K562 (cell line): ENCODE measurements around the gene AMDHD2. TPM values are rescaled to one million over a fixed set of nuclear protein-coding genes. Genes with fewer than 3 reads are reported as not detected.

Experiments
- ARHGAP35 ChIP-seq: fragments of 450-650 bp; IDR thresholded peaks from 2 replicates; pipeline ENCODE4 v1.6.1; 2018; ENCODE audit not compliant: partially characterized antibody
- ATF4 ChIP-seq: fragments of 450-650 bp; formaldehyde crosslinking; IDR thresholded peaks from 2 replicates; pipeline ENCODE4 v1.4.0; 2022; ENCODE audit warnings: mild to moderate bottlenecking, moderate library complexity
- HDGF ChIP-seq: fragments of 450-650 bp; IDR thresholded peaks from 2 replicates; pipeline ENCODE4 v1.6.1; 2016
- HEY1 ChIP-seq: fragments of 250-450 bp; sonication (Bioruptor Pico); IDR thresholded peaks from 2 replicates; pipeline ENCODE4 v1.5.0; 2020; ENCODE audit warnings: mild to moderate bottlenecking, moderate library complexity, borderline replicate concordance
- HIVEP1 ChIP-seq: fragments of 250-450 bp; sonication (Bioruptor Pico); IDR thresholded peaks from 2 replicates; pipeline ENCODE4 v1.4.0; 2020; ENCODE audit warnings: mild to moderate bottlenecking
- HMGN3 ChIP-seq: IDR thresholded peaks from 2 replicates; pipeline ENCODE4 v1.6.1; 2011; ENCODE audit warnings: borderline replicate concordance, low read depth, mild to moderate bottlenecking, mixed read lengths, low read length; ENCODE audit not compliant: insufficient read length; ENCODE audit errors: extremely low read depth
- MTA2 ChIP-seq: fragments of 450-650 bp; IDR thresholded peaks from 2 replicates; pipeline ENCODE4 v1.6.1; 2016; ENCODE audit warnings: low read depth
- NONO ChIP-seq, 2 experiments: fragments of 200-400 bp in 1 of 2; fragments of 450-650 bp in 1 of 2; formaldehyde crosslinking in 1 of 2; IDR thresholded peaks; 2 replicates each; pipeline ENCODE4 v1.6.1; 2017; ENCODE audit warnings: low read depth in 2 of 2, mild to moderate bottlenecking in 2 of 2, moderate library complexity in 2 of 2, low read length in 1 of 2
- PCBP1 ChIP-seq: fragments of 200-400 bp; formaldehyde crosslinking; IDR thresholded peaks from 2 replicates; pipeline ENCODE4 v1.6.1; 2018; ENCODE audit warnings: mild to moderate bottlenecking, low read depth, low read length; ENCODE audit not compliant: poor library complexity, severe bottlenecking
- RBBP5 ChIP-seq: fragments of 200-600 bp; sonication (generic); IDR thresholded peaks from 2 replicates; pipeline ENCODE4 v1.6.1; 2012; ENCODE audit warnings: borderline replicate concordance, mild to moderate bottlenecking, low read length, control low read depth, inconsistent platforms; ENCODE audit not compliant: insufficient read depth, poor library complexity, severe bottlenecking
- SRSF3 ChIP-seq: fragments of 200-400 bp; formaldehyde crosslinking; IDR thresholded peaks from 2 replicates; pipeline ENCODE4 v1.6.1; 2016; ENCODE audit warnings: mild to moderate bottlenecking, low read length, moderate library complexity; ENCODE audit not compliant: insufficient read depth
- TARDBP ChIP-seq: fragments of 450-650 bp; IDR thresholded peaks from 2 replicates; pipeline ENCODE4 v1.6.1; 2016
- ZBTB17 ChIP-seq: fragments of 450-650 bp; formaldehyde crosslinking; IDR thresholded peaks from 2 replicates; pipeline ENCODE4 v1.4.0; 2020; ENCODE audit warnings: mild to moderate bottlenecking
- ZBTB33 ChIP-seq: sonication (generic); formaldehyde crosslinking; IDR thresholded peaks from 2 replicates; pipeline ENCODE4 v1.8.1; 2023; ENCODE audit warnings: mild to moderate bottlenecking, missing genetic modification reagents
- ZFP30 ChIP-seq: fragments of 250-450 bp; sonication (Bioruptor Pico); IDR thresholded peaks from 2 replicates; pipeline ENCODE4 v1.8.0; 2022; ENCODE audit warnings: moderate library complexity, mild to moderate bottlenecking, inconsistent platforms, borderline replicate concordance
- polyA plus RNA-seq, 8 experiments: library from polyadenylated mRNA; depleted of rRNA in 4 of 8; stranded (reverse) in 5 of 8; unstranded in 3 of 8; fragments of >200 nt; fragmentation: Nextera tagmentation in 2 of 8; fragmentation: Illumina TruSeq in 1 of 8; extraction: Ambion mirVana in 2 of 8; extraction: Trizol in 1 of 8; gene quantifications; 2 replicates each; pipeline versions ENCODE4 v1.2.1 to v1.2.3, GENCODE V29; 2011 to 2014; ENCODE audit warnings: inconsistent platforms in 1 of 8, missing spikeins in 1 of 8
- total RNA-seq, 7 experiments: library from RNA; depleted of rRNA in 6 of 7; stranded (reverse); fragments of >200 nt in 6 of 7; fragmentation: Illumina TruSeq in 2 of 7; extraction: Trizol in 2 of 7; gene quantifications; 2 replicates each; pipeline versions ENCODE4 v1.2.1 to v1.2.3, GENCODE V29; 2011 to 2021; ENCODE audit warnings: low replicate concordance in 1 of 7
- TF ChIP-seq, protein P1 (sequence below), 2 experiments: IDR thresholded peaks; 2 replicates each; pipeline ENCODE4 v1.6.1; 2012; ENCODE audit warnings: improper control_type of control experiment in 2 of 2, low read depth in 2 of 2, low read length in 2 of 2, borderline replicate concordance in 1 of 2
- TF ChIP-seq, protein P2 (sequence below): fragments of 450-650 bp; IDR thresholded peaks from 2 replicates; pipeline ENCODE4 v1.6.1; 2016; ENCODE audit warnings: antibody characterized with exemption
- TF ChIP-seq, protein P3 (sequence below): fragments of 250-450 bp; sonication (Bioruptor Pico); IDR thresholded peaks from 2 replicates; pipeline ENCODE4 v1.4.0; 2020

AMDHD2 gene
- total and polyA plus RNA-seq, 9 of the 15 experiments (the other 6 are each of a cell fraction or from before 2014, with no cell fraction given), result 0.38 to 56.9 (median 18.3) TPM; not detected in 1

- TF ChIP-seq ARHGAP35 (no peak), HEY1 (CRISPR knock-in tag) (no peak), SRSF3 (no peak), HDGF (no peak), PCBP1 (peak; percentile 37), MTA2 (no peak), ZBTB17 (CRISPR knock-in tag) (0 out of 2 replicates have a peak, but pooled peaks have one; percentile 28), NONO (IDR thresholded peaks at IDR 0.05; ENCODE audit: low read depth in 2 of 2, low read length in 1 of 2) (peak in 1 of 2 experiments; percentile 49; a peak in 2 of 4 replicates), TARDBP (0 out of 2 replicates have a peak, but pooled peaks have one; percentile 30), RBBP5 (peak; percentile 75), ATF4 (CRISPR knock-in tag) (0 out of 2 replicates have a peak, but pooled peaks have one; percentile 24), HIVEP1 (no peak), ZBTB33 (CRISPR knock-in tag) (peak; percentile 8; the same call in 1 of the 2 replicates), HMGN3 (peak; percentile 34), ZFP30 (no peak)
- TF ChIP-seq, protein P1, sequence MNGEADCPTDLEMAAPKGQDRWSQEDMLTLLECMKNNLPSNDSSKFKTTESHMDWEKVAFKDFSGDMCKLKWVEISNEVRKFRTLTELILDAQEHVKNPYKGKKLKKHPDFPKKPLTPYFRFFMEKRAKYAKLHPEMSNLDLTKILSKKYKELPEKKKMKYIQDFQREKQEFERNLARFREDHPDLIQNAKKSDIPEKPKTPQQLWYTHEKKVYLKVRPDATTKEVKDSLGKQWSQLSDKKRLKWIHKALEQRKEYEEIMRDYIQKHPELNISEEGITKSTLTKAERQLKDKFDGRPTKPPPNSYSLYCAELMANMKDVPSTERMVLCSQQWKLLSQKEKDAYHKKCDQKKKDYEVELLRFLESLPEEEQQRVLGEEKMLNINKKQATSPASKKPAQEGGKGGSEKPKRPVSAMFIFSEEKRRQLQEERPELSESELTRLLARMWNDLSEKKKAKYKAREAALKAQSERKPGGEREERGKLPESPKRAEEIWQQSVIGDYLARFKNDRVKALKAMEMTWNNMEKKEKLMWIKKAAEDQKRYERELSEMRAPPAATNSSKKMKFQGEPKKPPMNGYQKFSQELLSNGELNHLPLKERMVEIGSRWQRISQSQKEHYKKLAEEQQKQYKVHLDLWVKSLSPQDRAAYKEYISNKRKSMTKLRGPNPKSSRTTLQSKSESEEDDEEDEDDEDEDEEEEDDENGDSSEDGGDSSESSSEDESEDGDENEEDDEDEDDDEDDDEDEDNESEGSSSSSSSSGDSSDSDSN (IDR thresholded peaks at IDR 0.05; ENCODE audit: borderline replicate concordance in 1 of 2, low read depth in 2 of 2, low read length in 2 of 2), result peak; percentile 43 to 85; a peak in 3 of 4 replicates
- TF ChIP-seq, protein P2, sequence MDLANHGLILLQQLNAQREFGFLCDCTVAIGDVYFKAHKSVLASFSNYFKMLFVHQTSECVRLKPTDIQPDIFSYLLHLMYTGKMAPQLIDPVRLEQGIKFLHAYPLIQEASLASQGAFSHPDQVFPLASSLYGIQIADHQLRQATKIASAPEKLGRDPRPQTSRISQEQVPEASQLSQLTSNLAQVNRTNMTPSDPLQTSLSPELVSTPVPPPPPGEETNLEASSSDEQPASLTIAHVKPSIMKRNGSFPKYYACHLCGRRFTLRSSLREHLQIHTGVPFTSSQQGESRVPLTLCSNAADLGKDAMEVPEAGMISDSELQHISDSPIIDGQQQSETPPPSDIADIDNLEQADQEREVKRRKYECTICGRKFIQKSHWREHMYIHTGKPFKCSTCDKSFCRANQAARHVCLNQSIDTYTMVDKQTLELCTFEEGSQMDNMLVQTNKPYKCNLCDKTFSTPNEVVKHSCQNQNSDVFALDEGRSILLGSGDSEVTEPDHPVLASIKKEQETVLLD, result no peak
- TF ChIP-seq, protein P3, sequence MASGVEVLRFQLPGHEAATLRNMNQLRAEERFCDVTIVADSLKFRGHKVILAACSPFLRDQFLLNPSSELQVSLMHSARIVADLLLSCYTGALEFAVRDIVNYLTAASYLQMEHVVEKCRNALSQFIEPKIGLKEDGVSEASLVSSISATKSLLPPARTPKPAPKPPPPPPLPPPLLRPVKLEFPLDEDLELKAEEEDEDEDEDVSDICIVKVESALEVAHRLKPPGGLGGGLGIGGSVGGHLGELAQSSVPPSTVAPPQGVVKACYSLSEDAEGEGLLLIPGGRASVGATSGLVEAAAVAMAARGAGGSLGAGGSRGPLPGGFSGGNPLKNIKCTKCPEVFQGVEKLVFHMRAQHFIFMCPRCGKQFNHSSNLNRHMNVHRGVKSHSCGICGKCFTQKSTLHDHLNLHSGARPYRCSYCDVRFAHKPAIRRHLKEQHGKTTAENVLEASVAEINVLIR (CRISPR knock-in tag), result peak; percentile 32; the same call in 1 of the 2 replicates
Observed at GRCh38 chr16:2473999-2474876, 45.9 kb upstream of the AMDHD2 start (continued).
